HK-2 (cell line): Measurements from ENCODE around the gene COQ2.
"Not testable (repeated sequence)": the region's sequence is repeated elsewhere in the genome, so short reads cannot be mapped to it uniquely, and the experiment has no call there.

ENCODE experiments used
- DNase-seq: peaks from one replicate; pipeline ENCODE4 v3.0.0-alpha.2; 2018; ENCODE audit not compliant: unreplicated experiment

The COQ2 gene

GRCh38 chr4:83285055-83285407, 433 bp upstream of the COQ2 start:
- peak; percentile 8 for DNase-seq

- DNase-seq = no peak
Observed at GRCh38 chr4:83283181-83283580, 1.4 kb downstream of the COQ2 start.

- DNase-seq = peak; percentile 28
Observed at GRCh38 chr4:83282049-83282535, 2.5 kb downstream of the COQ2 start.

- no peak for DNase-seq
Observed at GRCh38 chr4:83281307-83281706, 3.3 kb downstream of the COQ2 start.

GRCh38 chr4:83276299-83277040, 8.1 kb downstream of the COQ2 start:
- DNase-seq = no peak

GRCh38 chr4:83273926-83274325, 10.7 kb downstream of the COQ2 start:
- DNase-seq = not testable (repeated sequence)

GRCh38 chr4:83272900-83273299, 11.7 kb downstream of the COQ2 start:
- DNase-seq = no peak

- no peak for DNase-seq
Observed at GRCh38 chr4:83269256-83269655, 15.3 kb downstream of the COQ2 start.

- DNase-seq = no peak
Observed at GRCh38 chr4:83268491-83268890, 16.1 kb downstream of the COQ2 start.

- no peak for DNase-seq
Observed at GRCh38 chr4:83267830-83268475, 16.6 kb downstream of the COQ2 start.

- DNase-seq = no peak
Observed at GRCh38 chr4:83267121-83267829, 17.3 kb downstream of the COQ2 start.

- no peak for DNase-seq
Observed at GRCh38 chr4:83266689-83267088, 17.9 kb downstream of the COQ2 start.

- DNase-seq = no peak
Observed at GRCh38 chr4:83263106-83263505, 21.5 kb downstream of the COQ2 start.

- no peak for DNase-seq
Observed at GRCh38 chr4:83262682-83263081, 21.9 kb downstream of the COQ2 start.

- no peak for DNase-seq
Observed at GRCh38 chr4:83261307-83261706, 23.3 kb downstream of the COQ2 start.

GRCh38 chr4:83259586-83259985, 25.0 kb downstream of the COQ2 start:
- DNase-seq = no peak

GRCh38 chr4:83258461-83258860, 26.1 kb downstream of the COQ2 start:
- DNase-seq = no peak

GRCh38 chr4:83257811-83258210, 26.8 kb downstream of the COQ2 start:
- no peak for DNase-seq

GRCh38 chr4:83255584-83255983, 29.0 kb downstream of the COQ2 start:
- DNase-seq = no peak

GRCh38 chr4:83252782-83253405, 31.7 kb downstream of the COQ2 start:
- DNase-seq = peak; percentile 35

GRCh38 chr4:83251447-83251830, 33.2 kb downstream of the COQ2 start:
- DNase-seq = no peak

GRCh38 chr4:83250687-83251446, 33.7 kb downstream of the COQ2 start:
- DNase-seq = no peak
